Measurements from ENCODE around the gene NOL11.

- TF ChIP-seq EZH2 (IDR thresholded peaks at IDR 0.05; ENCODE audit: insufficient read depth, poor library complexity, severe bottlenecking) (no peak), EZH2phosphoT487 (IDR thresholded peaks at IDR 0.05; ENCODE audit: insufficient read depth, low read depth) (no peak)
Observed at GRCh38 chr17:67770539-67770938, 52.8 kb downstream of the NOL11 start.
